Measurements from ENCODE around the gene NDUFB5.

The NDUFB5 gene

GRCh38 chr3:179606534-179607085, 2.0 kb downstream of the NDUFB5 start:
- no peak for DNase-seq (ENCODE audit: low spot score)
- TF ChIP-seq CTCF (conservative IDR thresholded peaks at IDR 0.05; ENCODE audit: low read depth), result no peak
- POLR2A ChIA-PET (ENCODE audit: low non-redundant PET), result no interaction called here
- CTCF ChIA-PET, result interaction anchor here (0.7 kb wide), 1 partner anchor 299 kb away, joined by 4 read pairs; no protein-coding TSS in a partner anchor
- no peak overlapping the region for H3K27ac ChIP-seq

GRCh38 chr3:179608931-179609720, 4.5 kb downstream of the NDUFB5 start:
- H3K27ac ChIP-seq, result no peak overlapping the region
- CTCF ChIA-PET, result no interaction called here
- TF ChIP-seq CTCF (conservative IDR thresholded peaks at IDR 0.05; ENCODE audit: low read depth), result no peak
- no peak for DNase-seq (ENCODE audit: low spot score)
- POLR2A ChIA-PET (ENCODE audit: low non-redundant PET), result no interaction called here

GRCh38 chr3:179610066-179610465, 5.5 kb downstream of the NDUFB5 start:
- CTCF ChIA-PET, result interaction anchor here (0.7 kb wide), 1 partner anchor 16 kb away, joined by 3 read pairs; no protein-coding TSS in a partner anchor
- TF ChIP-seq CTCF (conservative IDR thresholded peaks at IDR 0.05; ENCODE audit: low read depth), result no peak
- DNase-seq (ENCODE audit: low spot score), result no peak
- POLR2A ChIA-PET (ENCODE audit: low non-redundant PET), result no interaction called here
- H3K27ac ChIP-seq, result no peak overlapping the region

- no peak overlapping the region for H3K27ac ChIP-seq
- TF ChIP-seq CTCF (conservative IDR thresholded peaks at IDR 0.05; ENCODE audit: low read depth), result no peak
- DNase-seq (ENCODE audit: low spot score), result no peak
- ChIA-PET CTCF (no interaction called here), POLR2A (ENCODE audit: low non-redundant PET) (no interaction called here)
These were observed 9.2 kb downstream of the NDUFB5 start for GRCh38 chr3:179613807-179614206.

GRCh38 chr3:179615458-179616173, 11.0 kb downstream of the NDUFB5 start:
- no peak for DNase-seq (ENCODE audit: low spot score)
- POLR2A ChIA-PET (ENCODE audit: low non-redundant PET), result no interaction called here
- CTCF ChIA-PET, result no interaction called here
- H3K27ac ChIP-seq, result no peak overlapping the region
- TF ChIP-seq CTCF (conservative IDR thresholded peaks at IDR 0.05; ENCODE audit: low read depth), result no peak

- DNase-seq (ENCODE audit: low spot score), result no peak
- TF ChIP-seq CTCF (conservative IDR thresholded peaks at IDR 0.05; ENCODE audit: low read depth), result no peak
- H3K27ac ChIP-seq, result no peak overlapping the region
- POLR2A ChIA-PET (ENCODE audit: low non-redundant PET), result no interaction called here
- CTCF ChIA-PET, result interaction anchor here (0.7 kb wide), 1 partner anchor 307 kb away, joined by 5 read pairs; no protein-coding TSS in a partner anchor
These were observed 17.4 kb downstream of the NDUFB5 start for GRCh38 chr3:179622023-179622422.
